ENCODE data around the gene KAZN.

DNA sequence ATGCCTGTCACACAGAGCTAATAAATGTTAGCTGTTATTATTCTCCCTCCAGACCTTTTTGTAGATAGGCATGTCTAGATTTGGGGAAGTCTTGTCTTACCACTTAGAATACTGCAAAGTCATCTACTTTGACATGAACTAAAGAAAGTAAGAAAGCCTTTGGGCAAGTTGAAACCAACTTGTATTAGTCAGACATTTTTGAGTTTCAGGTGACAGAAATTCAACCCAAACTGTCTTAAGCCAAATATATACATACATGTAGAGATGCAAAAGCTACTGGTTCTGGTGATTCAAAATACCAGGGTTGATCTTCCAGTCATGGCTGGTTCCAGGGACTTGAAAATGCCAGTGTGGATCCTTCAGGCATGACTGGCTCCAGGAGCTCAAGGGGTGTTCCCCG is 278.3 kb downstream of the KAZN start:
- TF ChIP-seq, protein P1, sequence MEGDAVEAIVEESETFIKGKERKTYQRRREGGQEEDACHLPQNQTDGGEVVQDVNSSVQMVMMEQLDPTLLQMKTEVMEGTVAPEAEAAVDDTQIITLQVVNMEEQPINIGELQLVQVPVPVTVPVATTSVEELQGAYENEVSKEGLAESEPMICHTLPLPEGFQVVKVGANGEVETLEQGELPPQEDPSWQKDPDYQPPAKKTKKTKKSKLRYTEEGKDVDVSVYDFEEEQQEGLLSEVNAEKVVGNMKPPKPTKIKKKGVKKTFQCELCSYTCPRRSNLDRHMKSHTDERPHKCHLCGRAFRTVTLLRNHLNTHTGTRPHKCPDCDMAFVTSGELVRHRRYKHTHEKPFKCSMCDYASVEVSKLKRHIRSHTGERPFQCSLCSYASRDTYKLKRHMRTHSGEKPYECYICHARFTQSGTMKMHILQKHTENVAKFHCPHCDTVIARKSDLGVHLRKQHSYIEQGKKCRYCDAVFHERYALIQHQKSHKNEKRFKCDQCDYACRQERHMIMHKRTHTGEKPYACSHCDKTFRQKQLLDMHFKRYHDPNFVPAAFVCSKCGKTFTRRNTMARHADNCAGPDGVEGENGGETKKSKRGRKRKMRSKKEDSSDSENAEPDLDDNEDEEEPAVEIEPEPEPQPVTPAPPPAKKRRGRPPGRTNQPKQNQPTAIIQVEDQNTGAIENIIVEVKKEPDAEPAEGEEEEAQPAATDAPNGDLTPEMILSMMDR (IDR thresholded peaks at IDR 0.05) = no peak
- no peak for TF ChIP-seq POLR2A (IDR thresholded peaks at IDR 0.05)
